Sigmoid colon (tissue), 7 donors: ENCODE results near the gene LRRC3. TPM values are rescaled to one million over a fixed set of nuclear protein-coding genes. Genes with fewer than 3 reads are reported as not detected.

Source experiments
- DNase-seq: peaks from one replicate; pipeline ENCODE4 v3.0.0-alpha.2; 2019
- H3K27ac ChIP-seq, 4 donors: fragments of 200-600 bp; sonication (generic); one replicate each; pipeline ENCODE4 v1.5.1; 2016 to 2019; ENCODE audit warnings: mild to moderate bottlenecking in 1 of 4
- H3K27me3 ChIP-seq, 3 donors: fragments of 200-600 bp; sonication (generic); one replicate each; pipeline ENCODE4 v1.5.1; 2019; ENCODE audit warnings: mild to moderate bottlenecking in 1 of 3
- H3K36me3 ChIP-seq, 4 donors: fragments of 200-600 bp; sonication (generic); one replicate each; pipeline ENCODE4 v1.5.1; 2016 to 2019
- H3K4me1 ChIP-seq, 4 donors: fragments of 200-600 bp; sonication (generic); one replicate each; pipeline ENCODE4 v1.5.1; 2017 to 2019
- H3K4me3 ChIP-seq, 4 donors: fragments of 200-600 bp; sonication (generic); one replicate each; pipeline ENCODE4 v1.5.1; 2017 to 2019; ENCODE audit warnings: mild to moderate bottlenecking in 2 of 4, moderate library complexity in 1 of 4
- H3K9me3 ChIP-seq, 4 donors: fragments of 200-600 bp in 3 of 4; sonication (generic) in 3 of 4; one replicate each; pipeline versions ENCODE4 v1.5.1 to v1.6.1; 2013 to 2019
- CTCF ChIP-seq, 4 experiments: fragments of 450-650 bp in 3 of 4; fragments of 200-600 bp in 1 of 4; IDR thresholded peaks; one replicate each; pipeline ENCODE4 v1.5.1; 2016 to 2019; ENCODE audit warnings: antibody characterized with exemption in 4 of 4, mild to moderate bottlenecking in 3 of 4, moderate library complexity in 2 of 4
- EP300 ChIP-seq, 4 donors: sonication (generic); formaldehyde crosslinking; IDR thresholded peaks; one replicate each; pipeline ENCODE4 v1.6.1; 2017; ENCODE audit warnings: antibody characterized with exemption in 4 of 4
- POLR2A ChIP-seq, 2 donors: fragments of 450-650 bp; IDR thresholded peaks; one replicate each; pipeline ENCODE4 v1.6.1; 2016; ENCODE audit warnings: antibody characterized with exemption in 2 of 2, mild to moderate bottlenecking in 2 of 2, moderate library complexity in 2 of 2
- POLR2AphosphoS5 ChIP-seq, 4 donors: sonication (generic); formaldehyde crosslinking; IDR thresholded peaks; one replicate each; pipeline ENCODE4 v1.6.1; 2017; ENCODE audit warnings: antibody characterized with exemption in 4 of 4
- WGBS, 2 donors: extraction: QIAGEN DNeasy Blood & Tissue Kit; methylation state at CpG; one replicate each; pipeline ENCODE4 v1.1.7; 2013; 5-methylcytosine and 5-hydroxymethylcytosine counted together
- intact Hi-C: fragments of 100-400 bp; cut with DNase I; formaldehyde crosslinking; loops from one replicate; pipeline ENCODE4 v1.15.1; 2023
- polyA plus RNA-seq, 3 donors: library from polyadenylated mRNA; stranded (reverse); fragments of 200-250 nt; gene quantifications; one replicate each; pipeline ENCODE4 v1.2.3, GENCODE V29; 2013
- total RNA-seq, 4 donors: library from RNA; depleted of rRNA; stranded (reverse); fragments of >200 nt; gene quantifications; one replicate each; pipeline ENCODE4 v1.1.0, GENCODE V29; 2016
- donor health status: healthy with polysubstance abuse.
- donor health status: Bipolar disorder and iron deficiency.
- donor health status: healthy.

The LRRC3 gene
- total and polyA plus RNA-seq, 7 donors = under 0.01 to 7.1 (median 3.9) TPM

GRCh38 chr21:44498280-44499210, 43.2 kb downstream of the LRRC3 start:
- Histone ChIP-seq H3K9me3 (peaks cover 0 to 2% (median under 1%) of the 10 kb centered on the region in 4 donors), H3K36me3 (no peaks in the 10 kb centered on the region), H3K4me3 (no peak overlapping the region), H3K27ac (peak overlapping the region in 1 of 4 donors; percentile 36), H3K4me1 (peaks cover 0 to 9% (median 3%) of the 10 kb centered on the region in 4 donors), H3K27me3 (peaks cover 2 to 42% (median 12%) of the 10 kb centered on the region in 3 donors)
- TF ChIP-seq POLR2AphosphoS5 (IDR thresholded peaks at IDR 0.05) = no peak
- no peak for TF ChIP-seq CTCF (IDR thresholded peaks at IDR 0.05)
- no peak for TF ChIP-seq EP300 (IDR thresholded peaks at IDR 0.05)
- no peak for TF ChIP-seq POLR2A (IDR thresholded peaks at IDR 0.05)
- DNase-seq = no peak
- intact Hi-C loops = no loop called here
- 22 to 63% methylated on average over 27 of the region's 27 CpGs for WGBS, 2 donors

- no peak for DNase-seq
- intact Hi-C loops = no loop called here
- 17 to 66% methylated on average over 18 of the region's 18 CpGs for WGBS, 2 donors
- TF ChIP-seq POLR2A (IDR thresholded peaks at IDR 0.05) = no peak
- TF ChIP-seq CTCF (IDR thresholded peaks at IDR 0.05) = no peak
- no peak for TF ChIP-seq EP300 (IDR thresholded peaks at IDR 0.05)
- TF ChIP-seq POLR2AphosphoS5 (IDR thresholded peaks at IDR 0.05) = no peak
- Histone ChIP-seq H3K4me3 (no peak overlapping the region), H3K27me3 (peaks cover 2 to 42% (median 12%) of the 10 kb centered on the region in 3 donors), H3K27ac (no peak overlapping the region), H3K4me1 (peaks cover 0 to 9% (median 3%) of the 10 kb centered on the region in 4 donors), H3K9me3 (no peaks in the 10 kb centered on the region), H3K36me3 (no peaks in the 10 kb centered on the region)
These were observed 43.9 kb downstream of the LRRC3 start for GRCh38 chr21:44499211-44499560.

GRCh38 chr21:44499631-44500030, 44.3 kb downstream of the LRRC3 start:
- intact Hi-C loops = no loop called here
- Histone ChIP-seq H3K36me3 (no peaks in the 10 kb centered on the region), H3K4me3 (no peak overlapping the region), H3K27ac (no peak overlapping the region), H3K27me3 (peaks cover 2 to 42% (median 12%) of the 10 kb centered on the region in 3 donors), H3K4me1 (peaks cover 0 to 9% (median 3%) of the 10 kb centered on the region in 4 donors), H3K9me3 (no peaks in the 10 kb centered on the region)
- DNase-seq = no peak
- TF ChIP-seq CTCF (IDR thresholded peaks at IDR 0.05) (no peak), POLR2A (IDR thresholded peaks at IDR 0.05) (no peak), EP300 (IDR thresholded peaks at IDR 0.05) (no peak), POLR2AphosphoS5 (IDR thresholded peaks at IDR 0.05) (no peak)
- WGBS, 2 donors = 82 to 89% methylated on average over 23 of the region's 23 CpGs

GRCh38 chr21:44500111-44500510, 44.8 kb downstream of the LRRC3 start:
- H3K4me3 ChIP-seq = no peak overlapping the region
- H3K27ac ChIP-seq = no peak overlapping the region
- H3K4me1 ChIP-seq = peaks cover 0 to 9% (median 3%) of the 10 kb centered on the region in 4 donors
- WGBS, 2 donors = 89 to 90% methylated on average over 19 of the region's 19 CpGs
- H3K9me3 ChIP-seq = no peaks in the 10 kb centered on the region
- no peak for DNase-seq
- no peaks in the 10 kb centered on the region for H3K36me3 ChIP-seq
- peaks cover 2 to 47% (median 12%) of the 10 kb centered on the region in 3 donors for H3K27me3 ChIP-seq
- intact Hi-C loops = no loop called here
- TF ChIP-seq POLR2A (IDR thresholded peaks at IDR 0.05) = no peak
- no peak for TF ChIP-seq EP300 (IDR thresholded peaks at IDR 0.05)
- no peak for TF ChIP-seq CTCF (IDR thresholded peaks at IDR 0.05)
- TF ChIP-seq POLR2AphosphoS5 (IDR thresholded peaks at IDR 0.05) = no peak
